Effector memory CD8-positive, alpha-beta T cell (primary cell): ENCODE data around the gene CTNND2.

Experiments
- ATAC-seq: fragments of 150-1000 bp; cut with Tn5 transposase; replicated peaks from 2 replicates; pipeline ENCODE4 v1.10.0; 2021; ENCODE audit warnings: mild to moderate bottlenecking, moderate library complexity
- DNase-seq, 3 experiments: peaks; one replicate each; pipeline ENCODE4 v3.0.0; 2021
- H3K27ac Mint-ChIP-seq, 2 donors: one replicate each; pipeline ENCODE4 v1.8.0; 2022; ENCODE audit warnings: mild to moderate bottlenecking in 2 of 2, mixed read lengths in 2 of 2, moderate library complexity in 2 of 2
- H3K27me3 Mint-ChIP-seq, 2 donors: one replicate each; pipeline ENCODE4 v1.8.0; 2022; ENCODE audit warnings: mixed read lengths in 2 of 2
- H3K36me3 Mint-ChIP-seq: one replicate; pipeline ENCODE4 v1.8.0; 2022; ENCODE audit warnings: mild to moderate bottlenecking, moderate library complexity, mixed read lengths; ENCODE audit not compliant: insufficient read depth
- H3K4me1 Mint-ChIP-seq, 2 donors: one replicate each; pipeline ENCODE4 v1.8.0; 2022; ENCODE audit warnings: low read depth in 2 of 2, mixed read lengths in 2 of 2
- H3K4me3 Mint-ChIP-seq, 2 donors: one replicate each; pipeline ENCODE4 v1.8.0; 2022; ENCODE audit warnings: mild to moderate bottlenecking in 2 of 2, mixed read lengths in 2 of 2, moderate library complexity in 2 of 2
- H3K9me3 Mint-ChIP-seq, 2 donors: one replicate each; pipeline ENCODE4 v1.8.0; 2022; ENCODE audit warnings: mixed read lengths in 2 of 2

Gene CTNND2

GRCh38 chr5:11903121-11903613 is 1.1 kb downstream of the CTNND2 start:
- no peaks in the 10 kb centered on the region for H3K36me3 Mint-ChIP-seq
- H3K4me3 Mint-ChIP-seq: peak overlapping the region in 1 of 2 donors; percentile 36
- H3K4me1 Mint-ChIP-seq: no peaks in the 10 kb centered on the region
- DNase-seq (no peak), ATAC-seq (peak; percentile 21)
- H3K27me3 Mint-ChIP-seq: peaks cover 17 to 32% of the 10 kb centered on the region in 2 donors
- peaks cover 0 to 3% of the 10 kb centered on the region in 2 donors for H3K9me3 Mint-ChIP-seq
- no peak overlapping the region for H3K27ac Mint-ChIP-seq

DNA sequence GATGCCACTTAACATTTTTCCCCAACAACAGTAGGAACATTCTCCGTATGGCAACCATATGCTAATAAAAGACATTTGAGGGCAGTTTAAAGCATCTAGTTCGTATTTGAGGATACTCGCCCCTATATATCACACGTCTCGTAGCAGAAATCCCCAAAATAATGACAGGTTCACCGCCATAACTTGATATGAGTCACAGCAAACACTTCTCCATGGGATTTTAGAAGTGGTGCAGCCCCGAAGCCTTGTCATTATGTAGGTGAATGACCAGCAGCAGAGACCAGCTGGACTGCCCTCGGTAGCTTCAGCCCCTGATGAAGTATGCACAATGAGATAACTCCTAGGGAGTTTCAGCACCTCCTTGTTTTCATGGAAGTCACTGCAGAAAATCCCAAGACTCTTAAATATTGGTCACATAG is 2.0 kb downstream of the CTNND2 start:
- no peak overlapping the region for H3K4me3 Mint-ChIP-seq
- no peaks in the 10 kb centered on the region for H3K36me3 Mint-ChIP-seq
- ATAC-seq (no peak), DNase-seq (no peak)
- H3K27ac Mint-ChIP-seq: no peak overlapping the region
- peaks cover 17 to 32% of the 10 kb centered on the region in 2 donors for H3K27me3 Mint-ChIP-seq
- H3K4me1 Mint-ChIP-seq: no peaks in the 10 kb centered on the region
- peaks cover 0 to 3% of the 10 kb centered on the region in 2 donors for H3K9me3 Mint-ChIP-seq

GRCh38 chr5:11898787-11899186 is 5.5 kb downstream of the CTNND2 start:
- H3K9me3 Mint-ChIP-seq: peaks cover 0 to 3% of the 10 kb centered on the region in 2 donors
- H3K4me3 Mint-ChIP-seq: no peak overlapping the region
- no peak overlapping the region for H3K27ac Mint-ChIP-seq
- DNase-seq (no peak), ATAC-seq (no peak)
- H3K4me1 Mint-ChIP-seq: no peaks in the 10 kb centered on the region
- no peaks in the 10 kb centered on the region for H3K36me3 Mint-ChIP-seq
- peaks cover 8 to 20% of the 10 kb centered on the region in 2 donors for H3K27me3 Mint-ChIP-seq

DNA sequence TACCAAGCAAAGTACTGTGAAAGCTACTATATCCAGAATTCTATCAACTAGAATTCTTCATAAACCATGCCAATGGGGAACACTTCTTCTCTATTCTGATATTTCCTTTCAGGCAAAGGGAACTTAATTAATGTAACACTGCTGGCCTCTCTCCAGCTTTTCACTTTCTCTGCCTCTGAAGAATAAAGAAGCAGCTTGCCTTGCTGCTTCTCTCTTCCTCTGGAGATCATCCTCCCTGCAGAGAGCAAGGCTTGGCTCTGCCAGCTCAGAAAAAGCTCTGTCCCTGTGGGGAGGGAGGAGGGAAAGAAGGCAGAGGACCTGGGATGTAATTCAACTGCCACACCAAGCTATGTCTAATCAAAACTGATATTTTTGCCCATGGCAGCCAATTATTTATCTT is 6.5 kb downstream of the CTNND2 start:
- ATAC-seq: no peak

DNA sequence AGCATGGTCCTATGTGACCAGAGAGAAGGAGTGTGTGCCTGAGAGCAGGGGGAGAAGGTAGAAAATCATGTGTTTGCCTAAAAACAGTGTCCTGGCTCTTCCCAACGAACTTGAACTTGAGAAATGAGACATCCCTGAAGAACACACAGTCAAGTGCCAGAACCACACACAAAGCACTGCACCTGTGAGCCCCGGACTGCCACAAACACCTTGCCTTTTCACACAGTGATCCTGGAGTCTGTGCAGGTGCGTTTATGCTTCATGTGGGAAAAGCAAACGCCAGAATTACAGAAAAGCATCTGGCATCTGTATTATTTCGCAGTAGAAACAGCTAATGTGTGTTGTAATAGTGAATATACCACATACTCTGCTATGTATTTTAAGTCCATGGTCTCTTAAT is 9.3 kb downstream of the CTNND2 start:
- Mint-ChIP-seq H3K4me3 (no peak overlapping the region), H3K36me3 (no peaks in the 10 kb centered on the region), H3K4me1 (no peaks in the 10 kb centered on the region), H3K27ac (no peak overlapping the region), H3K9me3 (no peaks in the 10 kb centered on the region), H3K27me3 (no peaks in the 10 kb centered on the region)
- DNase-seq (no peak), ATAC-seq (no peak)

More for the DNA sequence above, 6.5 kb downstream of the CTNND2 start:
- H3K9me3 Mint-ChIP-seq: peaks cover 0 to 2% of the 10 kb centered on the region in 2 donors
- H3K36me3 Mint-ChIP-seq: no peaks in the 10 kb centered on the region
- H3K27me3 Mint-ChIP-seq: peaks cover 3 to 13% of the 10 kb centered on the region in 2 donors
- no peaks in the 10 kb centered on the region for H3K4me1 Mint-ChIP-seq
- no peak overlapping the region for H3K27ac Mint-ChIP-seq
- no peak overlapping the region for H3K4me3 Mint-ChIP-seq
- no peak for DNase-seq

DNA sequence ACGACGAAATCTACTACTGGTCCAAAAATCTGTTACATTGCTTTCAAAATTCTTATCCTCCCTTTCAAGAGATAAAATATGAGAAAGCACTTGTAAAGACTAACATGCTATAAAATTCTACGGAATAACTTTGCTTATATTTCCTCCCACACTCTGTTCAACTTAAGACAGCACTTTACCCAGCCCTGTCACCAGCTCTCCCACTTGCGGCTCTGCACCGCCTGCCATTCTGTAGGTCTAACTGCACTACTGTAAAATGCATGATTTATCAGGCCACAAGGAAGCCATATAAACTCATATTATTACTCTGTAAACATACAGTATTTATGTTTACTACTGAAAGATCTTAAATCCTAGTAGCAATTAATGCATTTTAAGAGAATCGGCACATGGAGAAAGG is 11.4 kb downstream of the CTNND2 start:
- DNase-seq (no peak), ATAC-seq (no peak)
- no peaks in the 10 kb centered on the region for H3K9me3 Mint-ChIP-seq
- no peaks in the 10 kb centered on the region for H3K4me1 Mint-ChIP-seq
- no peak overlapping the region for H3K27ac Mint-ChIP-seq
- no peak overlapping the region for H3K4me3 Mint-ChIP-seq
- no peaks in the 10 kb centered on the region for H3K27me3 Mint-ChIP-seq
- H3K36me3 Mint-ChIP-seq: no peaks in the 10 kb centered on the region

- Mint-ChIP-seq H3K4me1 (no peaks in the 10 kb centered on the region), H3K4me3 (no peak overlapping the region), H3K36me3 (no peaks in the 10 kb centered on the region), H3K9me3 (no peaks in the 10 kb centered on the region), H3K27me3 (no peaks in the 10 kb centered on the region), H3K27ac (no peak overlapping the region)
- ATAC-seq: no peak
- DNase-seq: no peak
These were observed 13.5 kb downstream of the CTNND2 start for GRCh38 chr5:11890777-11891176.

DNA sequence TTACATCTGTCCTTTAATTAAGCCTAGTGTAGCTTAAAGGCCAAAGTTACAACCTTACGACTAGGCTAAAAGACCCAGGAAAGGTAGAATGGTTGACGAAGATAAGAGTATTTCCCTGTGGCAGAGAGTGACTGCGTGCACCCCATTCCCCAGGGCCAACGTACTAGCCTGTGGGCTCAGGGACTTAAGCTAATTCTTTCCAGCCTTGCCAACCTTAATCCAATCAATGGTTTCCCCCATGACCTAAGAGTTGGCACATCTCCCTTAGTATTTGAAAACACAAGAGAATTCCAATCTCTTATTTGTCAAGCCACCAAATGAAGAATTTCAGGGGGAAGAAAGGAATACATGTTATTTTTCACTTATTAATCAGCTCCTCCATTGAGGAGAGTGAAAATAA is 16.0 kb downstream of the CTNND2 start:
- Mint-ChIP-seq H3K4me1 (no peaks in the 10 kb centered on the region), H3K27ac (no peak overlapping the region), H3K27me3 (no peaks in the 10 kb centered on the region), H3K4me3 (no peak overlapping the region), H3K36me3 (no peaks in the 10 kb centered on the region), H3K9me3 (peaks cover 0 to 4% of the 10 kb centered on the region in 2 donors)
- ATAC-seq (no peak), DNase-seq (no peak)

DNA sequence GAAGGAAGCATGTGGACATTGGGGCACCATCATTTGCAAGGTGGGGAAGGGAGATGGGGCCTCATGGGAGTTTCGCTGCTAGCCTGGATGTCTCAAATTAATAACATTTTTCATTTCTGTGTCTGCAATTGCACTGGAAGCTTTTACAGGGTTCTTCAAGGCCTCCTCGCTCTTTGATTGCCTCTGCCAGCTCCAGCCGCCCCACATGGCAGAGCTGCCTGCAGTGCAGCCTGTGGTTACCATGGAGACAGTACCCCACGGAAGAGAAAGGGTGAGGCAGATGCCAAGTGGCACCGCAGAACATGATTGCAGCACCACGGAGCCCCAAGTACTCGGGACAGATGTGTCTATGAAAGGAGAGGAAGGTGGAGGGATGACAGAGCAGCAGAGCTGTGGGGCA is 25.4 kb downstream of the CTNND2 start:
- Mint-ChIP-seq H3K27ac (no peak overlapping the region), H3K27me3 (no peaks in the 10 kb centered on the region), H3K4me1 (no peaks in the 10 kb centered on the region), H3K9me3 (peaks cover 4 to 15% of the 10 kb centered on the region in 2 donors), H3K36me3 (no peaks in the 10 kb centered on the region), H3K4me3 (no peak overlapping the region)
- DNase-seq (no peak), ATAC-seq (no peak)

- Mint-ChIP-seq H3K27me3 (no peaks in the 10 kb centered on the region), H3K4me1 (no peaks in the 10 kb centered on the region), H3K4me3 (no peak overlapping the region), H3K36me3 (no peaks in the 10 kb centered on the region), H3K9me3 (peaks cover 0 to 2% of the 10 kb centered on the region in 2 donors), H3K27ac (no peak overlapping the region)
- ATAC-seq: no peak
- DNase-seq: no peak
These were observed 30.7 kb downstream of the CTNND2 start for GRCh38 chr5:11873587-11873986.

DNA sequence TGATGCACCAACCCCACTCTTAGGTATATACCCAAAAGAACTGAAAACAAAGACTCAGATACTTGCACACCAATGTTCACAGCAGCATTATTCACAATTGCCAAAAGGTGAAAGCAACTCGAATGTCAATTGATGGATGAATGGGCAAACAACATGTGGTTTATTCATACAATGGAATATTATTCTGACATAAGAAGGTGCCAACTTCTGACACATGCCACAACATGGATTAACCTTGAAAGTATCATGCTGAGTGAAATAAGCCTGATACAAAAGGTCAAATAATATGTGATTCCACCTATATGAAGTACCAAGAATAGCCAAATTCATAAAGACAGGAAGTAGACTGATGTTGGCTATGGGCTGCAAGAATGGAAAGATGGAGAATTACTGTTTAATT is 35.0 kb downstream of the CTNND2 start:
- Mint-ChIP-seq H3K27me3 (no peaks in the 10 kb centered on the region), H3K4me3 (no peak overlapping the region), H3K9me3 (peaks cover 0 to 4% of the 10 kb centered on the region in 2 donors), H3K4me1 (no peaks in the 10 kb centered on the region), H3K27ac (no peak overlapping the region), H3K36me3 (no peaks in the 10 kb centered on the region)
- ATAC-seq (no peak), DNase-seq (no peak)

DNA sequence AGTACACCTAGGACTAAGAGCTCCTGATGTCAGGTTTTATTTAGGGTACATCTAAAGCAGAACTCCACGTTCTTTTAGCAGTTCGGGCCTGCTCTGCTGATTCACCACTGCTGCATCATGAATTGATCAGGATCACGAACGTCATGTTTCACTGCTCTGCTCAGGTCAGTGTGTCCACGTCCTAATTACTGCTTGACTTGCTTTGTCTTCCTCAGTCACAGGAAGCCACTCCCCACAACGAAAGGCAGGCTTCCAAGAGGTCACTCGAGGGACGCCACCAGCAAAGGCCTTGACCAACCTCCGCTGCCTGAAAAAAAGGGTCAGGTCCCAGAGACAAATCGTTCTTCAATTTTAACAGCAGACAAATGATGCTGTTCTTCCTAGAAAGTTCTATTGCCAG is 40.3 kb downstream of the CTNND2 start:
- Mint-ChIP-seq H3K36me3 (no peaks in the 10 kb centered on the region), H3K4me1 (no peaks in the 10 kb centered on the region), H3K27ac (no peak overlapping the region), H3K4me3 (no peak overlapping the region), H3K9me3 (peaks cover 6 to 13% of the 10 kb centered on the region in 2 donors), H3K27me3 (no peaks in the 10 kb centered on the region)
- DNase-seq: no peak
- no peak for ATAC-seq

- H3K27ac Mint-ChIP-seq: no peak overlapping the region
- no peaks in the 10 kb centered on the region for H3K36me3 Mint-ChIP-seq
- DNase-seq (no peak), ATAC-seq (no peak)
- H3K4me1 Mint-ChIP-seq: no peaks in the 10 kb centered on the region
- no peaks in the 10 kb centered on the region for H3K27me3 Mint-ChIP-seq
- no peak overlapping the region for H3K4me3 Mint-ChIP-seq
- peaks cover 5 to 13% of the 10 kb centered on the region in 2 donors for H3K9me3 Mint-ChIP-seq
These were observed 46.9 kb downstream of the CTNND2 start for GRCh38 chr5:11857391-11857790.

DNA sequence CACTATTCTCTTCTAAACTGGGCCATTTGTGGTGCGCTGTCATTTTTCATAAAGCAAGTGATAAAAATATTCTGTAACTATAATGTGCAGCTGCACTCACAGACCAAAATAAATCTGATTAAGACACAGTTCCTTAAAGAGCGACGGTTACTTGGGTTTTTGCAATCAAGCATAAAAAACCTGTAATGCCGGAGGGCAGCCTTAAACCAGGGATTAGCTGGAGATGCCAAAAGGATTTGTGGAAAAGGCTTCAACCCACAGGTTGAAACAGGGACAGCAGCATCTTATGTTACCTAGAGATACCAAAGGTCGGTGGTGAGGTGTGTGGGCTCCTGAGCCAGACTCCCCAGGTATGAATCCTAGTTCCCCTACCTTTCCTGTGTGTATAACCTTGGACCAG is 49.3 kb downstream of the CTNND2 start:
- H3K36me3 Mint-ChIP-seq: no peaks in the 10 kb centered on the region
- DNase-seq (no peak), ATAC-seq (no peak)
- H3K4me1 Mint-ChIP-seq: no peaks in the 10 kb centered on the region
- no peak overlapping the region for H3K27ac Mint-ChIP-seq
- no peak overlapping the region for H3K4me3 Mint-ChIP-seq
- peaks cover 0 to 5% of the 10 kb centered on the region in 2 donors for H3K9me3 Mint-ChIP-seq
- no peaks in the 10 kb centered on the region for H3K27me3 Mint-ChIP-seq

GRCh38 chr5:11853796-11854195 is 50.5 kb downstream of the CTNND2 start:
- H3K9me3 Mint-ChIP-seq: peaks cover 2% of the 10 kb centered on the region in 2 donors
- no peaks in the 10 kb centered on the region for H3K27me3 Mint-ChIP-seq
- H3K27ac Mint-ChIP-seq: no peak overlapping the region
- no peak for DNase-seq
- no peaks in the 10 kb centered on the region for H3K36me3 Mint-ChIP-seq
- no peaks in the 10 kb centered on the region for H3K4me1 Mint-ChIP-seq
- no peak overlapping the region for H3K4me3 Mint-ChIP-seq
- no peak for ATAC-seq
